H54 (cell line): ENCODE results near the gene PCP4.

Source experiments
- DNase-seq: peaks from one replicate; pipeline ENCODE4 v3.0.0; 2011; ENCODE audit warnings: low spot score, mixed read lengths; ENCODE audit not compliant: insufficient read length
- FAIRE-seq: peaks from 3 replicates; lab custom pipeline; 2011; peaks lifted over from hg19 to GRCh38; lab: Jason Lieb, UNC
- POLR2A ChIP-seq: IDR thresholded peaks from 2 replicates; pipeline ENCODE4 v1.6.1; 2011; ENCODE audit warnings: low read depth, mild to moderate bottlenecking, low read length

PCP4 gene

GRCh38 chr21:39851002-39851618, 16.1 kb upstream of the PCP4 start:
- no peak for TF ChIP-seq POLR2A
- DNase-seq (no peak), FAIRE-seq (no peak)

GRCh38 chr21:39852021-39852721, 15.1 kb upstream of the PCP4 start:
- FAIRE-seq = no peak
- DNase-seq = no peak

GRCh38 chr21:39852726-39853500, 14.3 kb upstream of the PCP4 start:
- no peak for TF ChIP-seq POLR2A
- DNase-seq (no peak), FAIRE-seq (no peak)

More at GRCh38 chr21:39852021-39852721, 15.1 kb upstream of the PCP4 start:
- TF ChIP-seq POLR2A = no peak

GRCh38 chr21:39854572-39854971, 12.7 kb upstream of the PCP4 start:
- no peak for FAIRE-seq
- TF ChIP-seq POLR2A = no peak
- no peak for DNase-seq

GRCh38 chr21:39855595-39855994, 11.6 kb upstream of the PCP4 start:
- no peak for FAIRE-seq
- no peak for DNase-seq
- TF ChIP-seq POLR2A = no peak

GRCh38 chr21:39860600-39860999, 6.6 kb upstream of the PCP4 start:
- DNase-seq = no peak
- FAIRE-seq = no peak
- TF ChIP-seq POLR2A = no peak

- TF ChIP-seq POLR2A = no peak
- DNase-seq (no peak), FAIRE-seq (no peak)
Measured at GRCh38 chr21:39863111-39863510, 4.1 kb upstream of the PCP4 start.

- TF ChIP-seq POLR2A = no peak
- DNase-seq = no peak
- no peak for FAIRE-seq
Measured at GRCh38 chr21:39866093-39866492, 1.1 kb upstream of the PCP4 start.

GRCh38 chr21:39869141-39869818, 2.0 kb downstream of the PCP4 start:
- no peak for DNase-seq

GRCh38 chr21:39873687-39874086, 6.4 kb downstream of the PCP4 start:
- no peak for FAIRE-seq
- DNase-seq = no peak

More at GRCh38 chr21:39869141-39869818, 2.0 kb downstream of the PCP4 start:
- FAIRE-seq = no peak
- TF ChIP-seq POLR2A = no peak

GRCh38 chr21:39874206-39874605, 7.0 kb downstream of the PCP4 start:
- no peak for TF ChIP-seq POLR2A
- FAIRE-seq (no peak), DNase-seq (no peak)

More at GRCh38 chr21:39873687-39874086, 6.4 kb downstream of the PCP4 start:
- TF ChIP-seq POLR2A = no peak

- DNase-seq (no peak), FAIRE-seq (no peak)
- no peak for TF ChIP-seq POLR2A
Measured at GRCh38 chr21:39874759-39875158, 7.5 kb downstream of the PCP4 start.

GRCh38 chr21:39881661-39882060, 14.4 kb downstream of the PCP4 start:
- TF ChIP-seq POLR2A = no peak
- DNase-seq (no peak), FAIRE-seq (no peak)
